Erythroblast (primary cell): Measurements from ENCODE around the gene FCN3.
"Not testable (repeated sequence)": the region's sequence is repeated elsewhere in the genome, so short reads cannot be mapped to it uniquely, and the experiment has no call there.

Source experiments
- GATA1 ChIP-seq: IDR thresholded peaks from 2 replicates; pipeline ENCODE4 v1.6.1; 2011; ENCODE audit warnings: low read depth, mild to moderate bottlenecking, control low read depth, low read length, moderate library complexity
- POLR2A ChIP-seq: IDR thresholded peaks from 2 replicates; pipeline ENCODE4 v1.6.1; 2011; ENCODE audit warnings: mild to moderate bottlenecking, low read length

GRCh38 chr1:27405598-27406361 is 31.2 kb upstream of the FCN3 start:
- TF ChIP-seq POLR2A, GATA1: not testable (repeated sequence)
